Neural cell (in vitro differentiated cells): ENCODE results near the gene TIMM44. TPM values are rescaled to one million over a fixed set of nuclear protein-coding genes. Genes with fewer than 3 reads are reported as not detected.

Experiments used
- H2AFZ ChIP-seq: fragments of 200-600, 300-800 bp; sonication (generic), shearing (Covaris generic); 2 replicates; pipeline ENCODE4 v1.6.0; 2014; ENCODE audit warnings: low read depth, mild to moderate bottlenecking, antibody characterized with exemption, low read length, moderate library complexity
- H3F3A ChIP-seq: fragments of 200-600 bp; shearing (Covaris generic); 2 replicates; pipeline ENCODE4 v1.6.1; 2016; ENCODE audit warnings: mild to moderate bottlenecking, moderate library complexity, mixed read lengths, antibody characterized with exemption, low read length; ENCODE audit not compliant: insufficient read depth, poor library complexity, severe bottlenecking
- H3K27ac ChIP-seq: fragments of 200-600, 300-800 bp; sonication (generic), shearing (Covaris generic); 2 replicates; pipeline ENCODE4 v1.5.1; 2014; ENCODE audit warnings: mild to moderate bottlenecking, low read length, moderate library complexity
- H3K27me3 ChIP-seq: fragments of 300-800, 200-600 bp; sonication (generic), shearing (Covaris generic); 2 replicates; pipeline ENCODE4 v1.6.0; 2014; ENCODE audit warnings: mild to moderate bottlenecking, low read depth, low read length, moderate library complexity; ENCODE audit not compliant: insufficient read depth
- H3K36me3 ChIP-seq: fragments of 300-800, 200-600 bp; sonication (generic), shearing (Covaris generic); 2 replicates; pipeline ENCODE4 v1.5.1; 2014; ENCODE audit warnings: mild to moderate bottlenecking, antibody characterized with exemption, low read length, moderate library complexity; ENCODE audit not compliant: insufficient read depth
- H3K4me2 ChIP-seq: fragments of 300-800, 200-600 bp; sonication (generic), shearing (Covaris generic); 2 replicates; pipeline ENCODE4 v1.6.0; 2014; ENCODE audit warnings: mild to moderate bottlenecking, low read length
- H3K4me3 ChIP-seq: fragments of 300-800, 200-600 bp; sonication (generic), shearing (Covaris generic); 2 replicates; pipeline ENCODE4 v1.5.1; 2014; ENCODE audit warnings: mild to moderate bottlenecking, low read length, moderate library complexity
- H3K79me2 ChIP-seq: fragments of 200-600 bp; shearing (Covaris generic); replicated peaks from 2 replicates; pipeline ENCODE4 v1.6.0; 2014; ENCODE audit warnings: mild to moderate bottlenecking, low read length, moderate library complexity; ENCODE audit not compliant: insufficient read depth
- H3K9ac ChIP-seq: fragments of 300-800, 200-600 bp; sonication (generic), shearing (Covaris generic); 2 replicates; pipeline ENCODE4 v1.6.1; 2016; ENCODE audit warnings: mild to moderate bottlenecking, low read length, mixed read lengths
- H3K9me2 ChIP-seq: fragments of 200-600 bp; shearing (Covaris generic); 2 replicates; pipeline ENCODE4 v1.6.1; 2016; ENCODE audit warnings: mild to moderate bottlenecking, low read length, mixed read lengths; ENCODE audit not compliant: insufficient read depth
- H3K9me3 ChIP-seq: fragments of 200-600, 300-800 bp; sonication (generic), shearing (Covaris generic); 2 replicates; pipeline ENCODE4 v1.6.1; 2016; ENCODE audit warnings: mild to moderate bottlenecking, mixed run types, low read length, moderate library complexity, mixed read lengths
- H4K20me1 ChIP-seq: fragments of 200-600 bp; shearing (Covaris generic); 2 replicates; pipeline ENCODE4 v1.6.1; 2016; ENCODE audit warnings: mild to moderate bottlenecking, mixed run types; ENCODE audit not compliant: insufficient read depth
- CTCF ChIP-seq: fragments of 450-650 bp; IDR thresholded peaks from 2 replicates; pipeline ENCODE4 v1.5.1; 2014; ENCODE audit warnings: antibody characterized with exemption, mild to moderate bottlenecking, moderate library complexity; ENCODE audit not compliant: poor library complexity, severe bottlenecking
- EP300 ChIP-seq: fragments of 450-650 bp; conservative IDR thresholded peaks from 2 replicates; pipeline ENCODE4 v1.6.1; 2014; ENCODE audit warnings: antibody characterized with exemption, mild to moderate bottlenecking, moderate library complexity; ENCODE audit not compliant: poor library complexity, severe bottlenecking
- EZH2 ChIP-seq: fragments of 200-600, 300-800 bp; shearing (Covaris generic), sonication (generic); IDR thresholded peaks from 2 replicates; pipeline ENCODE4 v1.6.1; 2014; ENCODE audit warnings: antibody characterized with exemption, low read length, borderline replicate concordance, mild to moderate bottlenecking; ENCODE audit not compliant: insufficient read depth, poor library complexity, severe bottlenecking
- POLR2AphosphoS5 ChIP-seq: IDR thresholded peaks from 2 replicates; pipeline ENCODE4 v1.6.1; 2012
- RAD21 ChIP-seq: fragments of 450-650 bp; conservative IDR thresholded peaks from 2 replicates; pipeline ENCODE4 v1.6.1; 2014; ENCODE audit warnings: antibody characterized with exemption, mild to moderate bottlenecking, moderate library complexity
- REST ChIP-seq: IDR thresholded peaks from 2 replicates; pipeline ENCODE4 v1.6.1; 2012; ENCODE audit warnings: borderline replicate concordance
- SMC3 ChIP-seq: fragments of 450-650 bp; conservative IDR thresholded peaks from 2 replicates; pipeline ENCODE4 v1.6.1; 2014; ENCODE audit warnings: antibody characterized with exemption, mild to moderate bottlenecking, moderate library complexity; ENCODE audit not compliant: poor library complexity
- polyA plus RNA-seq: library from polyadenylated mRNA; depleted of rRNA; stranded (reverse); fragments of >200 nt; gene quantifications from 2 replicates; pipeline ENCODE4 v1.2.3, GENCODE V29; 2014

Gene TIMM44
- polyA plus RNA-seq, 1 donor from 2014 or later: 48.3 TPM

- no peaks in the 10 kb centered on the region for H4K20me1 ChIP-seq
- H3K27me3 ChIP-seq: no peaks in the 10 kb centered on the region
- no peaks in the 10 kb centered on the region for H3K9me2 ChIP-seq
- H3K9me3 ChIP-seq: no peaks in the 10 kb centered on the region
- H3K4me3 ChIP-seq: no peak overlapping the region
- no peak for TF ChIP-seq EZH2
- no peak for TF ChIP-seq POLR2AphosphoS5
- no peak for TF ChIP-seq REST
- no peak for TF ChIP-seq EP300
- no peak overlapping the region for H3K27ac ChIP-seq
- no peaks in the 10 kb centered on the region for H3K79me2 ChIP-seq
- no peak overlapping the region for H2AFZ ChIP-seq
- no peak overlapping the region for H3K9ac ChIP-seq
- H3F3A ChIP-seq: no peaks in the 10 kb centered on the region
- H3K36me3 ChIP-seq: no peaks in the 10 kb centered on the region
- H3K4me2 ChIP-seq: no peak overlapping the region
Observed at GRCh38 chr19:7978179-7978825, 34.8 kb upstream of the TIMM44 start.

- Histone ChIP-seq H3K9me3 (no peaks in the 10 kb centered on the region), H4K20me1 (no peaks in the 10 kb centered on the region), H3F3A (no peaks in the 10 kb centered on the region), H2AFZ (no peak overlapping the region), H3K27me3 (no peaks in the 10 kb centered on the region), H3K79me2 (no peaks in the 10 kb centered on the region), H3K4me3 (no peak overlapping the region), H3K9me2 (no peaks in the 10 kb centered on the region), H3K9ac (no peak overlapping the region), H3K36me3 (no peaks in the 10 kb centered on the region), H3K27ac (no peak overlapping the region), H3K4me2 (no peak overlapping the region)
- no peak for TF ChIP-seq POLR2AphosphoS5
- no peak for TF ChIP-seq EZH2
- TF ChIP-seq EP300: no peak
Observed at GRCh38 chr19:7977723-7978040, 34.2 kb upstream of the TIMM44 start.

- no peaks in the 10 kb centered on the region for H3K36me3 ChIP-seq
- no peak overlapping the region for H3K27ac ChIP-seq
- H3K9me3 ChIP-seq: no peaks in the 10 kb centered on the region
- H3K4me2 ChIP-seq: no peak overlapping the region
- H3K9me2 ChIP-seq: no peaks in the 10 kb centered on the region
- no peaks in the 10 kb centered on the region for H3K27me3 ChIP-seq
- H3F3A ChIP-seq: no peaks in the 10 kb centered on the region
- H2AFZ ChIP-seq: no peak overlapping the region
- H3K9ac ChIP-seq: no peak overlapping the region
- H4K20me1 ChIP-seq: no peaks in the 10 kb centered on the region
- H3K79me2 ChIP-seq: no peaks in the 10 kb centered on the region
- no peak for TF ChIP-seq SMC3
- no peak for TF ChIP-seq EP300
- no peak for TF ChIP-seq EZH2
- no peak for TF ChIP-seq RAD21
- TF ChIP-seq REST: no peak
- no peak for TF ChIP-seq CTCF
- no peak overlapping the region for H3K4me3 ChIP-seq
Observed at GRCh38 chr19:7977021-7977722, 33.7 kb upstream of the TIMM44 start.
